ENCODE data around the gene CERCAM. TPM values are rescaled to one million over a fixed set of nuclear protein-coding genes. Genes with fewer than 3 reads are reported as not detected.
A peak's percentile ranks its signal among the peaks of the same experiment; 100 is the strongest.

Gene CERCAM
- total RNA-seq, 2 experiments from 2014 or later: 0.33 to 0.57 TPM

- Mint-ChIP-seq H3K9me3 (no peaks in the 10 kb centered on the region), H3K27ac (no peak overlapping the region), H3K4me1 (ENCODE audit: low read depth) (no peaks in the 10 kb centered on the region), H3K27me3 (ENCODE audit: low read depth) (no peaks in the 10 kb centered on the region), H3K4me3 (no peak overlapping the region), H3K36me3 (ENCODE audit: low read depth) (peaks cover 29% of the 10 kb centered on the region)
- CTCF ChIA-PET: interaction anchor here (0.6 kb wide), 2 partner anchors 31 to 169 kb away, joined by 3 read pairs; no protein-coding TSS in a partner anchor
- intact Hi-C loops (cut with micrococcal nuclease): no loop called here
- no peak for DNase-seq
Measured at GRCh38 chr9:128482186-128482585, 61.5 kb downstream of the CERCAM start.

- Mint-ChIP-seq H3K36me3 (ENCODE audit: low read depth) (peaks cover 29% of the 10 kb centered on the region), H3K4me1 (ENCODE audit: low read depth) (no peaks in the 10 kb centered on the region), H3K9me3 (no peaks in the 10 kb centered on the region), H3K4me3 (no peak overlapping the region), H3K27ac (peak overlapping the region; percentile 1), H3K27me3 (ENCODE audit: low read depth) (no peaks in the 10 kb centered on the region)
- DNase-seq: no peak
- intact Hi-C loops (cut with micrococcal nuclease): no loop called here
- CTCF ChIA-PET: interaction anchor here (0.5 kb wide), 1 partner anchor 19 kb away, joined by 3 read pairs; no protein-coding TSS in a partner anchor
Measured at GRCh38 chr9:128484686-128485413, 64.2 kb downstream of the CERCAM start.

- Mint-ChIP-seq H3K27me3 (ENCODE audit: low read depth) (no peaks in the 10 kb centered on the region), H3K27ac (no peak overlapping the region), H3K4me3 (no peak overlapping the region), H3K4me1 (ENCODE audit: low read depth) (no peaks in the 10 kb centered on the region), H3K9me3 (no peaks in the 10 kb centered on the region), H3K36me3 (ENCODE audit: low read depth) (peaks cover 29% of the 10 kb centered on the region)
- no peak for DNase-seq
- intact Hi-C loops (cut with micrococcal nuclease): no loop called here
- CTCF ChIA-PET: interaction anchor here (0.7 kb wide), 1 partner anchor 45 kb away, joined by 4 read pairs; no protein-coding TSS in a partner anchor
Measured at GRCh38 chr9:128485414-128485855, 64.8 kb downstream of the CERCAM start.

GRCh38 chr9:128486201-128486600, 65.5 kb downstream of the CERCAM start:
- intact Hi-C loops (cut with micrococcal nuclease): no loop called here
- peaks cover 31% of the 10 kb centered on the region for H3K36me3 Mint-ChIP-seq (ENCODE audit: low read depth)
- H3K4me1 Mint-ChIP-seq (ENCODE audit: low read depth): no peaks in the 10 kb centered on the region
- no peaks in the 10 kb centered on the region for H3K9me3 Mint-ChIP-seq
- no peak overlapping the region for H3K27ac Mint-ChIP-seq
- CTCF ChIA-PET: interaction anchor here (0.6 to 0.7 kb wide), 2 partner anchors 24 to 45 kb away, joined by 3 to 4 read pairs; no protein-coding TSS in a partner anchor
- no peaks in the 10 kb centered on the region for H3K27me3 Mint-ChIP-seq (ENCODE audit: low read depth)
- H3K4me3 Mint-ChIP-seq: no peak overlapping the region
- no peak for DNase-seq

Small RNA genes within 50 kb of the gene (microRNA-seq; reads per million reads assigned to microRNA genes)
- gene MIR219B (ENCODE audit: borderline microRNAs expressed, borderline replicate concordance): not detected

Other genes with a start within 250 kb of the CERCAM start
- gene CIZ1, start 229.3 kb upstream of the CERCAM start, total RNA-seq: 10 to 100 TPM; 79.5 to 82.8 TPM
- gene DNM1, start 217.5 kb upstream of the CERCAM start, total RNA-seq: under 1 TPM; 0.07 to 0.77 TPM
- 10 to 100 TPM; 33.3 to 34.4 TPM for gene GOLGA2, start 144.8 kb upstream of the CERCAM start, total RNA-seq
- 10 to 100 TPM; 13.3 to 15.5 TPM for gene SWI5, start 144.6 kb upstream of the CERCAM start, total RNA-seq
- gene TRUB2, start 98.4 kb upstream of the CERCAM start, total RNA-seq: 10 to 100 TPM; 28.0 to 29.4 TPM
- gene COQ4, start 98.0 kb upstream of the CERCAM start, total RNA-seq: 10 to 100 TPM; 27.8 to 29.6 TPM
- 1 to 10 TPM; 5.7 to 6.8 TPM for gene SLC27A4, start 80.3 kb upstream of the CERCAM start, total RNA-seq
- gene URM1, start 49.5 kb upstream of the CERCAM start, total RNA-seq: 10 to 100 TPM; 44.4 to 45.2 TPM
- 10 to 100 TPM; 73.6 to 73.7 TPM for gene ODF2, start 35.1 kb downstream of the CERCAM start, total RNA-seq
- 10 to 100 TPM; 48.7 to 51.6 TPM for gene GLE1, start 83.9 kb downstream of the CERCAM start, total RNA-seq
- gene SPTAN1, start 131.7 kb downstream of the CERCAM start, total RNA-seq: 100 to 1,000 TPM; 162 to 183 TPM
- gene DYNC2I2, start 236.0 kb downstream of the CERCAM start, total RNA-seq: 10 to 100 TPM; 32.4 to 32.8 TPM

Measured in activated naive CD4-positive, alpha-beta T cell treated with anti-CD3 and anti-CD28 coated beads for 36 hours (primary cell).